Neuron (in vitro differentiated cells): ENCODE measurements around the gene PLB1.

Experiments
- H2AFZ ChIP-seq: one replicate; pipeline ENCODE4 v1.6.1; 2013; ENCODE audit warnings: low read depth, mild to moderate bottlenecking, inconsistent platforms, low read length, moderate library complexity
- H3K27me3 ChIP-seq: one replicate; pipeline ENCODE4 v1.6.1; 2013; ENCODE audit warnings: low read length; ENCODE audit not compliant: insufficient read depth
- H3K36me3 ChIP-seq: one replicate; pipeline ENCODE4 v1.6.1; 2013; ENCODE audit warnings: low read length; ENCODE audit not compliant: insufficient read depth
- H3K4me1 ChIP-seq: one replicate; pipeline ENCODE4 v1.6.1; 2013; ENCODE audit warnings: low read length; ENCODE audit not compliant: insufficient read depth
- H3K4me3 ChIP-seq: 2 replicates; pipeline ENCODE4 v1.5.1; 2013; ENCODE audit warnings: mild to moderate bottlenecking, low read length, moderate library complexity
- H3K9me3 ChIP-seq: one replicate; pipeline ENCODE4 v1.6.1; 2013; ENCODE audit warnings: low read length

PLB1 gene

GRCh38 chr2:28617502-28618184 lies 121.8 kb downstream of the PLB1 start:
- Histone ChIP-seq H2AFZ (no peak overlapping the region), H3K36me3 (no peaks in the 10 kb centered on the region), H3K27me3 (no peaks in the 10 kb centered on the region), H3K4me1 (peaks cover 19% of the 10 kb centered on the region), H3K9me3 (no peaks in the 10 kb centered on the region), H3K4me3 (no peak overlapping the region)

- Histone ChIP-seq H3K36me3 (no peaks in the 10 kb centered on the region), H3K27me3 (no peaks in the 10 kb centered on the region), H3K9me3 (no peaks in the 10 kb centered on the region), H3K4me1 (peaks cover 18% of the 10 kb centered on the region), H2AFZ (no peak overlapping the region), H3K4me3 (no peak overlapping the region)
Measured at GRCh38 chr2:28618221-28619141, 122.6 kb downstream of the PLB1 start.

- Histone ChIP-seq H2AFZ (no peak overlapping the region), H3K9me3 (no peaks in the 10 kb centered on the region), H3K4me3 (no peak overlapping the region), H3K27me3 (no peaks in the 10 kb centered on the region), H3K36me3 (no peaks in the 10 kb centered on the region), H3K4me1 (peaks cover 9% of the 10 kb centered on the region)
Measured at GRCh38 chr2:28619213-28620196, 123.6 kb downstream of the PLB1 start.

- H3K27me3 ChIP-seq: no peaks in the 10 kb centered on the region
- H3K9me3 ChIP-seq: no peaks in the 10 kb centered on the region
- H3K4me3 ChIP-seq: no peak overlapping the region
- no peaks in the 10 kb centered on the region for H3K36me3 ChIP-seq
- H2AFZ ChIP-seq: no peak overlapping the region
- H3K4me1 ChIP-seq: peaks cover 14% of the 10 kb centered on the region
Measured at GRCh38 chr2:28620291-28620793, 124.5 kb downstream of the PLB1 start.

GRCh38 chr2:28620801-28621171 lies 124.9 kb downstream of the PLB1 start:
- no peak overlapping the region for H2AFZ ChIP-seq
- H3K4me3 ChIP-seq: no peak overlapping the region
- H3K36me3 ChIP-seq: no peaks in the 10 kb centered on the region
- H3K9me3 ChIP-seq: no peaks in the 10 kb centered on the region
- no peaks in the 10 kb centered on the region for H3K27me3 ChIP-seq
- peaks cover 18% of the 10 kb centered on the region for H3K4me1 ChIP-seq

- peak overlapping the region; percentile 4 for H3K4me3 ChIP-seq
- no peak overlapping the region for H2AFZ ChIP-seq
- H3K36me3 ChIP-seq: no peaks in the 10 kb centered on the region
- no peaks in the 10 kb centered on the region for H3K27me3 ChIP-seq
- peaks cover 18% of the 10 kb centered on the region for H3K4me1 ChIP-seq
- H3K9me3 ChIP-seq: no peaks in the 10 kb centered on the region
Measured at GRCh38 chr2:28621172-28622100, 125.6 kb downstream of the PLB1 start.

GRCh38 chr2:28622101-28622499 lies 126.2 kb downstream of the PLB1 start:
- Histone ChIP-seq H3K4me3 (no peak overlapping the region), H3K4me1 (peaks cover 18% of the 10 kb centered on the region), H2AFZ (no peak overlapping the region), H3K36me3 (no peaks in the 10 kb centered on the region), H3K9me3 (no peaks in the 10 kb centered on the region), H3K27me3 (no peaks in the 10 kb centered on the region)

- Histone ChIP-seq H3K9me3 (peaks cover 3% of the 10 kb centered on the region), H3K4me3 (no peak overlapping the region), H3K4me1 (peaks cover 18% of the 10 kb centered on the region), H2AFZ (no peak overlapping the region), H3K27me3 (no peaks in the 10 kb centered on the region), H3K36me3 (no peaks in the 10 kb centered on the region)
Measured at GRCh38 chr2:28623582-28624405, 127.9 kb downstream of the PLB1 start.

GRCh38 chr2:28624436-28624792 lies 128.6 kb downstream of the PLB1 start:
- Histone ChIP-seq H2AFZ (no peak overlapping the region), H3K9me3 (peaks cover 5% of the 10 kb centered on the region), H3K27me3 (no peaks in the 10 kb centered on the region), H3K4me1 (peaks cover 18% of the 10 kb centered on the region), H3K36me3 (no peaks in the 10 kb centered on the region), H3K4me3 (no peak overlapping the region)

GRCh38 chr2:28624793-28625701 lies 129.2 kb downstream of the PLB1 start:
- peaks cover 5% of the 10 kb centered on the region for H3K9me3 ChIP-seq
- H3K4me1 ChIP-seq: peaks cover 18% of the 10 kb centered on the region
- H3K27me3 ChIP-seq: no peaks in the 10 kb centered on the region
- no peak overlapping the region for H3K4me3 ChIP-seq
- no peaks in the 10 kb centered on the region for H3K36me3 ChIP-seq
- no peak overlapping the region for H2AFZ ChIP-seq

GRCh38 chr2:28626376-28626775 lies 130.5 kb downstream of the PLB1 start:
- H3K36me3 ChIP-seq: no peaks in the 10 kb centered on the region
- H3K9me3 ChIP-seq: peaks cover 5% of the 10 kb centered on the region
- H3K27me3 ChIP-seq: no peaks in the 10 kb centered on the region
- H3K4me3 ChIP-seq: no peak overlapping the region
- peaks cover 15% of the 10 kb centered on the region for H3K4me1 ChIP-seq
- no peak overlapping the region for H2AFZ ChIP-seq
